GM12875 (cell line): ENCODE measurements around the gene FRYL.
"Not testable (repeated sequence)": the region's sequence is repeated elsewhere in the genome, so short reads cannot be mapped to it uniquely, and the experiment has no call there.

ENCODE experiments used
- H3K4me3 ChIP-seq: one replicate; pipeline ENCODE4 v1.5.1; 2011; ENCODE audit warnings: low read depth, low read length, control low read depth
- TF ChIP-seq, protein P1 (sequence below): IDR thresholded peaks from 2 replicates; pipeline ENCODE4 v1.5.1; 2011; ENCODE audit warnings: low read depth, mild to moderate bottlenecking, control low read depth, inconsistent platforms, low read length, moderate library complexity, borderline replicate concordance; ENCODE audit not compliant: insufficient read depth

FRYL gene

DNA sequence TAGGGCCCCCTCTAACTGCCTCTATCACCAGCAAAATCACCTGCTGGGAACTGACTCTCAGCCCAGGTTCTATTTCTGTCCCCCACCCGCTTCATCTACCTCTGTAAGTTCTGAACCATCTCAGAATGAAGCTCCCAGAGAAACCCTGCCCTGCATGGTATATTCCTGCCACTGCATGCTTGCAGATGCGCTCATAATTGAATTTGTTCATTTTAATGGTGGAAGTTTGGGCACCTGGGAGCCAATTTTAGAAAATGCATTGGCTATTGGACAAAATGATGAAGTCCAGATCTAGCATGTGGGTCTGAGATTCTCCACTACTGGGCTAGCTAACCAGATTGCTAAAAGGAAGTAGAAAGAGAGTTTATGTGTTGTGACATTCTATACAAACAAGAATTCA, 325.5 kb downstream of the FRYL start:
- no peak overlapping the region for H3K4me3 ChIP-seq
- TF ChIP-seq, protein P1, sequence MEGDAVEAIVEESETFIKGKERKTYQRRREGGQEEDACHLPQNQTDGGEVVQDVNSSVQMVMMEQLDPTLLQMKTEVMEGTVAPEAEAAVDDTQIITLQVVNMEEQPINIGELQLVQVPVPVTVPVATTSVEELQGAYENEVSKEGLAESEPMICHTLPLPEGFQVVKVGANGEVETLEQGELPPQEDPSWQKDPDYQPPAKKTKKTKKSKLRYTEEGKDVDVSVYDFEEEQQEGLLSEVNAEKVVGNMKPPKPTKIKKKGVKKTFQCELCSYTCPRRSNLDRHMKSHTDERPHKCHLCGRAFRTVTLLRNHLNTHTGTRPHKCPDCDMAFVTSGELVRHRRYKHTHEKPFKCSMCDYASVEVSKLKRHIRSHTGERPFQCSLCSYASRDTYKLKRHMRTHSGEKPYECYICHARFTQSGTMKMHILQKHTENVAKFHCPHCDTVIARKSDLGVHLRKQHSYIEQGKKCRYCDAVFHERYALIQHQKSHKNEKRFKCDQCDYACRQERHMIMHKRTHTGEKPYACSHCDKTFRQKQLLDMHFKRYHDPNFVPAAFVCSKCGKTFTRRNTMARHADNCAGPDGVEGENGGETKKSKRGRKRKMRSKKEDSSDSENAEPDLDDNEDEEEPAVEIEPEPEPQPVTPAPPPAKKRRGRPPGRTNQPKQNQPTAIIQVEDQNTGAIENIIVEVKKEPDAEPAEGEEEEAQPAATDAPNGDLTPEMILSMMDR, result no peak

DNA sequence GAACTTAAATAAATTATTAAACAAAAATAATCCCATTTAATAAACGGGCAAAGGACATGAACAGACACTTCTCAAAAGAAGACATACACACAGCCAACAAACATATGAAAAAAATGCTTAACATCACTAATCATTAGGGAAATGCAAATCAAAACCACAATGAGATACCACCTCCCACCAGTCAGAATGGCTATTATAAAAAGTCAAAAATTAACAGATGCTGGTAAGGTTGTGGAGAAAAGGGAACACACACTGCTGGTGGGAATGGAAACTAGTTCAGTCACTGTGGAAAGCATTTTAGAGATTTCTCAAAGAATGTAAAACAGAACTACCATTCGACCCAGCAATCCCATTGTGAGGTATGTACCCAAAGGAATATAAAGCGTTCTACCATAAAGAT, 328.4 kb downstream of the FRYL start:
- H3K4me3 ChIP-seq, result not testable (repeated sequence)

DNA sequence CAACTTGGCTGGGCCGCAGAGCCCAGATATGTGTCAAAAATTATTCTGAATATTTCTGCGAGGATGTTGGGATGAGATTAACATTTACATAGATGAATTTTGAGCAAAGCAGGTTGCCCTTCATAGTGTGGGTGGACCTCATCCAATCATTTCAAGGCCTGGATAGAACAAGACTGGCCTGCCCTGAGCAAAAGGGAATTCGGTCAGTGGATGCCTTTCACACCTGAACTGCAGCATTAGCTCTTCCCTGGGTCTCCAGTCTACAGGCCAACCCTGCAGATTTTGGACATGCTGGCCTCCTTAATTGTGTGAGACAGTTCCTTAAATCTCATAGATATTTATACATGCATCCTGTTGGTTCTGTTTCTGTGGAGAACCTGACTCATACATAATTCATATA, 329.3 kb downstream of the FRYL start:
- H3K4me3 ChIP-seq, result no peak overlapping the region
- TF ChIP-seq, protein P1, result no peak

DNA sequence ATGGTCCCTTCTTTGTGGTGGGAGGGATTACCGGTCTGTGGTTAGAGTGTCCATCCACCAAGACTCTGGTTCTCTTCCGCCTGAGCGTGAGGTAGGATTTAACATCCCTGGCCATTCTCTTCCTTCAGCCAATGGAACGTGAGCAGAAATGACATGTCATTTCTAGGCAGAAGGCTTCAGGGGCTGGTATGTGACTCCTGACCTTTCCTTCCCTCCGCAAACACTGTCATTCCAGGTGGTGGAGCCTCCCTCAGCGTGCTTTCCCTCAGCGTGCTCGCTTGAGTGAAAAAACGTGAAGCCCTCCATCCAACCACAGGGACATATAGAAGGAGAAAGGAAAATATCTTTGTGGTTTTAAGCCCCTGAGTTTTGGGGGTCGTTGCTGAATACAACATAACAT, 330.9 kb downstream of the FRYL start:
- no peak overlapping the region for H3K4me3 ChIP-seq
- TF ChIP-seq, protein P1, result no peak
